T-helper 2 cell treated with Interferon-gamma antibody and Interleukin-4, amounts not matched to agents 5 μg/mL and 100 μg/mL, for 36 hours (primary cell): ENCODE results near the gene LLCFC1.

Experiments used
- DNase-seq: peaks from one replicate; pipeline ENCODE4 v3.0.0; 2021; ENCODE audit warnings: low spot score
- H3K27ac Mint-ChIP-seq: one replicate; pipeline ENCODE4 v1.8.0; 2021; ENCODE audit warnings: mild to moderate bottlenecking, mixed read lengths
- H3K27me3 Mint-ChIP-seq: one replicate; pipeline ENCODE4 v1.8.0; 2021; ENCODE audit warnings: low read depth, mixed read lengths
- H3K36me3 Mint-ChIP-seq: one replicate; pipeline ENCODE4 v1.8.0; 2021; ENCODE audit warnings: low read depth, mixed read lengths
- H3K4me1 Mint-ChIP-seq: one replicate; pipeline ENCODE4 v1.8.0; 2021; ENCODE audit warnings: low read depth, mixed read lengths
- H3K4me3 Mint-ChIP-seq: one replicate; pipeline ENCODE4 v1.8.0; 2022; ENCODE audit warnings: mild to moderate bottlenecking, moderate library complexity, mixed read lengths
- H3K9me3 Mint-ChIP-seq: one replicate; pipeline ENCODE4 v1.8.0; 2021; ENCODE audit warnings: mixed read lengths

LLCFC1 gene

GRCh38 chr7:142939226-142939910 lies at the start of gene LLCFC1:
LLCFC1 (plus strand) TSS chr7:142939484; CDS start chr7:142939622, 138 bp downstream.
- Mint-ChIP-seq H3K9me3 (no peaks in the 10 kb centered on the region), H3K4me1 (no peaks in the 10 kb centered on the region), H3K36me3 (no peaks in the 10 kb centered on the region), H3K4me3 (no peak within 1 kb of the TSS), H3K27me3 (no peaks in the 10 kb centered on the region), H3K27ac (no peak within 1 kb of the TSS)
- DNase-seq: no peak

DNA sequence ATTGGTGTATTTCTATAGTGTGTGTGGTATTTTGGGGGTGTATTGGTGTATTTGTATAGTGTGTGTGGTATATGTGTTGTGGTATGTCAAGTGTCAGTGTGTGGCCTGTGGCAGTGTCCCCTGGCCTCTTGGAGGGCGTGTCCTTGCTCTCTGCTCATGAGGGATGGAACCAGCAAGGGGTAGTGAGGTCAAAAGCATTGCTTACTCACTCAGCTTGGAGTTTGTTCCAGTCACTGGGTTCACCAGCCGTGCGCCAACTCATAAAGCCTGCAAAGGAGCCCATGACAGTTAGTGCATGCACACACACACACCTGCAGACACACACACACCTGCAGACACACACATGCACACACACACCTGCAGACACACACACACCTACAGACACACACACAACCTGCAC lies 49.5 kb upstream of the LLCFC1 start:
- no peaks in the 10 kb centered on the region for H3K4me1 Mint-ChIP-seq
- no peak overlapping the region for H3K4me3 Mint-ChIP-seq
- no peak overlapping the region for H3K27ac Mint-ChIP-seq
- DNase-seq: no peak
- no peaks in the 10 kb centered on the region for H3K9me3 Mint-ChIP-seq
- no peaks in the 10 kb centered on the region for H3K36me3 Mint-ChIP-seq
- no peaks in the 10 kb centered on the region for H3K27me3 Mint-ChIP-seq

DNA sequence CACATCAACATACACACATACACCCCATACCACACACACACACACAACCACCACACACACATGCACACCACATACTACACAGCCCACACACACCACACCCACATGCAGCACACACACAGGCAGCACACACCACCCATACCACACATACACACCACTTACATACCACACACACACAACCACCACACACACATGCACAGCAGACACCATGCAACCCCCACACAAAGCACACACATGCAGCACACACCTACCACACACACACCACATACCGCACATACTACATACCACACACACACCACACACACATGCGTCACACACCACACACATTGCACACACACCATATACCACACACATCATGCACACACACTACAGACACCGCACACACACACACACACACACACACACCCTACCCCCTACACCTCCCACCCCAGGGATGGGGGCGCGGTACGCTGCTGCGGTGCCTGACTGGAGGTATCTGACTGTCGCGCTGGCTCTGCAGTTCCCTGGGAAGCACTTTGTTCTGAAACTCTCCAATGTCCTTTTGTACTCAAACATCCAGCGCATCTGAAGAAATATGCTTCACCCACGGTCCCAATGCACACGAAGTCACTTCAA lies 48.3 kb upstream of the LLCFC1 start:
- Mint-ChIP-seq H3K36me3 (no peaks in the 10 kb centered on the region), H3K9me3 (no peaks in the 10 kb centered on the region), H3K27ac (no peak overlapping the region), H3K27me3 (peaks cover 2% of the 10 kb centered on the region), H3K4me3 (no peak overlapping the region), H3K4me1 (no peaks in the 10 kb centered on the region)
- DNase-seq: no peak

- no peaks in the 10 kb centered on the region for H3K36me3 Mint-ChIP-seq
- H3K4me1 Mint-ChIP-seq: no peaks in the 10 kb centered on the region
- H3K9me3 Mint-ChIP-seq: no peaks in the 10 kb centered on the region
- H3K27ac Mint-ChIP-seq: no peak overlapping the region
- DNase-seq: no peak
- H3K4me3 Mint-ChIP-seq: no peak overlapping the region
- H3K27me3 Mint-ChIP-seq: peaks cover 8% of the 10 kb centered on the region
Observed at GRCh38 chr7:142891490-142892082, 47.7 kb upstream of the LLCFC1 start.

GRCh38 chr7:142892951-142893350 lies 46.3 kb upstream of the LLCFC1 start:
- H3K36me3 Mint-ChIP-seq: no peaks in the 10 kb centered on the region
- no peaks in the 10 kb centered on the region for H3K4me1 Mint-ChIP-seq
- peaks cover 8% of the 10 kb centered on the region for H3K27me3 Mint-ChIP-seq
- H3K4me3 Mint-ChIP-seq: no peak overlapping the region
- H3K9me3 Mint-ChIP-seq: no peaks in the 10 kb centered on the region
- no peak overlapping the region for H3K27ac Mint-ChIP-seq
- no peak for DNase-seq

DNA sequence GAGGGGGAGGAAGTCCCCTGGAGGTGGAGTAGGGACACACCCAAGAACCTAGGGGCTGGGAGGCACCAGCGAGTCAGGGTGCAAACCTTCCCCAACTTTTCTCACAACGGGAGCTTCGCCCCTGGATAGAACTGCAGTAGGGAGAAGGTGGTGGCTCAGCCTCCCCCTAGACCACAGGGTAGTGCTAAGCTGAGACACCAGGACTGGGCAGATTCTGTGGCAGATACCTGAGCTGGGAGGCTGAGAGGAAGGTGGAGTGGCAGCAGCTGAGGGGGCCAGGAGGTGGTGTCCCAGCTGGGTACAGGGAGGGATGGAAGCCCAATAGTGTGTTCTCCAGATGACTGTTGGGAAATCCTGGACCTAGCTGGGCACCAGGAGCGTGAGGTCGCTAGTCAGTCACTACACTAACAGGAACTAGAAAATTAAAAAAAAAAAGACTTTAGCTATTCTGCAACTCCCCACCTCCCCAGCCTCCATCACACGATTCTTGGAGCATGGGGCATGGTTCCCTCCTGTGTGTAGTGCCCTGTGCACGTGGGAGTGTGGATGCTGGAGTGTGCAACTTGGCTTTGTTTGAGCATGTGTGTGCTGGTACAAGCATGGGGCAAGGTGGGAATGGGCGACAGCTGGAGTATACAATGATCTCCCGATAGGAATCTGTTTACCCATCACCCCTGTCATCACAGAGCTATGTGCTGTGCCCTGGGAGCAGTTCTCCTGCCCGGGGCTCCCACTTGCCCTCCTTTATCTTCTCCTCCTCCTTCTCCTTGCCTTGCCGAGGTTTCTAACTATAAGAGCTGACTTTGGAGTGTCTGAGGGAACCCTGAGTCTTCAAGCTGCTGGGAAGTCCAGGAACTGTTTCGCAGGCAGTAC lies 44.9 kb upstream of the LLCFC1 start:
- DNase-seq: no peak
- Mint-ChIP-seq H3K36me3 (no peaks in the 10 kb centered on the region), H3K9me3 (no peaks in the 10 kb centered on the region)

GRCh38 chr7:142894985-142895593 lies 44.2 kb upstream of the LLCFC1 start:
- no peaks in the 10 kb centered on the region for H3K36me3 Mint-ChIP-seq
- no peak overlapping the region for H3K4me3 Mint-ChIP-seq
- no peaks in the 10 kb centered on the region for H3K9me3 Mint-ChIP-seq
- no peak for DNase-seq
- H3K27ac Mint-ChIP-seq: no peak overlapping the region
- no peaks in the 10 kb centered on the region for H3K4me1 Mint-ChIP-seq
- H3K27me3 Mint-ChIP-seq: peaks cover 12% of the 10 kb centered on the region

More for the DNA sequence above, 44.9 kb upstream of the LLCFC1 start:
- no peaks in the 10 kb centered on the region for H3K4me1 Mint-ChIP-seq
- H3K27me3 Mint-ChIP-seq: peaks cover 8% of the 10 kb centered on the region
- no peak overlapping the region for H3K4me3 Mint-ChIP-seq
- no peak overlapping the region for H3K27ac Mint-ChIP-seq

DNA sequence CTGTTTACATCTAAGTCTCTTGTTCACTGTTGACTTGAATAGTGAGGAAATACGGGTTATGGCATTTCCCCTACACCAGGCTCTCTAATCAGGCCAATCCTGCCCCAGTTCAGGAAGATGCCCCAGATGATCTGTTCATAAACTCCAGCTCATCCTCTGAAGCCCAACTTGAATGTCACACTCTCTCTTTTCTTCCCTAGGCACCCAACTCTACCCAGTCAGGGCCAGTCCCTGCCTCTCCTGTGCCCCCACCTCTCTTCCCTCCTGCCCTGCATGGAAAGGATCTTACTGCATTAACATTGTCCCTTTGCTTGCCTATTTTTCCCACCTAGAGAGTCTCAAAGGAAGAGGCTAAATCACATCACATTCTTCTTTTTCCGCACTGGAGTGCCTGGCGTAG lies 43.1 kb upstream of the LLCFC1 start:
- Mint-ChIP-seq H3K9me3 (no peaks in the 10 kb centered on the region), H3K27ac (no peak overlapping the region), H3K4me3 (no peak overlapping the region), H3K4me1 (no peaks in the 10 kb centered on the region), H3K36me3 (no peaks in the 10 kb centered on the region), H3K27me3 (peaks cover 12% of the 10 kb centered on the region)
- no peak for DNase-seq

GRCh38 chr7:142896741-142897379 lies 42.4 kb upstream of the LLCFC1 start:
- no peak overlapping the region for H3K27ac Mint-ChIP-seq
- no peaks in the 10 kb centered on the region for H3K4me1 Mint-ChIP-seq
- DNase-seq: no peak
- H3K27me3 Mint-ChIP-seq: peaks cover 12% of the 10 kb centered on the region
- no peak overlapping the region for H3K4me3 Mint-ChIP-seq
- no peaks in the 10 kb centered on the region for H3K36me3 Mint-ChIP-seq
- H3K9me3 Mint-ChIP-seq: no peaks in the 10 kb centered on the region

- DNase-seq: no peak
- no peaks in the 10 kb centered on the region for H3K36me3 Mint-ChIP-seq
- H3K27ac Mint-ChIP-seq: no peak overlapping the region
- H3K4me3 Mint-ChIP-seq: no peak overlapping the region
- no peaks in the 10 kb centered on the region for H3K9me3 Mint-ChIP-seq
- no peaks in the 10 kb centered on the region for H3K4me1 Mint-ChIP-seq
- peaks cover 17% of the 10 kb centered on the region for H3K27me3 Mint-ChIP-seq
Observed at GRCh38 chr7:142897691-142898090, 41.6 kb upstream of the LLCFC1 start.

DNA sequence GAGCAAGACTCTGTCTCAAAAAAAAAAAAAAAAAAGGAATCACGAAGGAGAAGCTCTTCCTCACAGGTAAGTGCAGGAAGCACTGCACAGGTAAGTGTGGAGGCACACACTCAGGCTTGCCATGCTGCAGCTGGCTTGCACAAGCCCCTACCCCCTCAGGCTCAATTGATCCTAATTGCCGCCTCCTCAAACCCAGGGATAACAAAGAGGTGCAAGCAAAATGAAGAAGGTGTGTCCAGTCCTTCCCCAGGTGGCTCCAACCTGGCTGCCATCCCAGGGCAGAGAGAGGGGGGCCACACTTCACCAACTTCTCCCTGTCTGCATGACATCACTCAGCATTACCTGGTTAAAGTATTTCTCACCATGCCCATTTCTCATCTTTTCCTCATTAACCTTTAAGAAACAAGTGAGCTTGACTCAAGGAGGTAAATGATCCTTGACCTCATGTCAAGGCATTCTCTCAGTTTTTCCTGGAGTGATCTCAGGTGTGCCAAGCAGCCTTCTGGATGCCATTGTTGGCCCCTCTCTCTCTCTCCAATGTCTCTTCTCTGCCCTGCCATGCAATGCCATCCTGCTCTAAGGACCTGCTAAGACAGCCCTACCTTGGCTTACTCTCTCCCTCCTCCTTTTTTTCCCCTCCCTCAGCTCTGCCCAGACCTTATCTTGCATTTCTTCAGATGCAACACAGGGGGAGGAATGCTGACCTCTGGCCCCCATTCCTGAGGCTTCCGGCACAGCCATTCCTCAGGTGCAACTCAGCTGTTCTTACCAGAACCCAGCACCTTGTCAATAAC lies 40.7 kb upstream of the LLCFC1 start:
- Mint-ChIP-seq H3K4me3 (no peak overlapping the region), H3K27ac (no peak overlapping the region), H3K36me3 (no peaks in the 10 kb centered on the region), H3K9me3 (no peaks in the 10 kb centered on the region), H3K4me1 (no peaks in the 10 kb centered on the region), H3K27me3 (peaks cover 20% of the 10 kb centered on the region)
- DNase-seq: no peak

DNA sequence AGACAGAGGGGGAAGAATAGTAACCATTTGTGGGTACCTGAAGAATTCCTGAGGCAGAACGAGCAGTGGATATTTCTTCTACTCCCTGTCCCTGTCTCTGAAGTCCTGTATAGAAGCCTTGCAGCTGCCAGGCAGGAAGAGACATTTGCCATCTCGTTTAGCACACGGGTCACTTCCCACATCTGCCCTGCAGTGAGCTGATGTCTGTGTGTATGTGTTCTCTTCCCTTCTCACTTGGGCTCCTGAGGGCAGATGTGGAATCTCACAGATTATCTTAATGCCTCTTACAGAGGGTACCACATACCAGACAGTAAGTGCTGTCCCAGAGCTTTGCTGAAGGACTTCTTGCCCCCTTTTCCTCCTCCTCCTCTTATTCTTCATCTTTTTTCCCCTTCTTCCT lies 39.6 kb upstream of the LLCFC1 start:
- DNase-seq: no peak
- Mint-ChIP-seq H3K4me3 (no peak overlapping the region), H3K27ac (no peak overlapping the region), H3K27me3 (peaks cover 20% of the 10 kb centered on the region), H3K9me3 (no peaks in the 10 kb centered on the region), H3K4me1 (no peaks in the 10 kb centered on the region), H3K36me3 (no peaks in the 10 kb centered on the region)
